Measurements from ENCODE around the gene RBM7.

RBM7 gene

GRCh38 chr11:114448749-114449482 is 48.5 kb downstream of the RBM7 start:
- ATAC-seq (ENCODE audit: low read depth) (no peak), DNase-seq (ENCODE audit: low spot score) (no peak)
- Histone ChIP-seq H3K27ac (ENCODE audit: poor library complexity, severe bottlenecking) (no peak overlapping the region), H3K9me3 (ENCODE audit: severe bottlenecking) (no peaks in the 10 kb centered on the region), H3K36me3 (ENCODE audit: low read depth) (peaks cover 80% of the 10 kb centered on the region), H3K27me3 (ENCODE audit: insufficient read depth, poor library complexity, severe bottlenecking) (no peaks in the 10 kb centered on the region), H3K4me1 (ENCODE audit: insufficient read depth, poor library complexity, severe bottlenecking) (no peaks in the 10 kb centered on the region), H3K4me3 (ENCODE audit: severe bottlenecking) (no peak overlapping the region)
- no peak for TF ChIP-seq CTCF (IDR thresholded peaks at IDR 0.05; ENCODE audit: poor library complexity, severe bottlenecking)

DNA sequence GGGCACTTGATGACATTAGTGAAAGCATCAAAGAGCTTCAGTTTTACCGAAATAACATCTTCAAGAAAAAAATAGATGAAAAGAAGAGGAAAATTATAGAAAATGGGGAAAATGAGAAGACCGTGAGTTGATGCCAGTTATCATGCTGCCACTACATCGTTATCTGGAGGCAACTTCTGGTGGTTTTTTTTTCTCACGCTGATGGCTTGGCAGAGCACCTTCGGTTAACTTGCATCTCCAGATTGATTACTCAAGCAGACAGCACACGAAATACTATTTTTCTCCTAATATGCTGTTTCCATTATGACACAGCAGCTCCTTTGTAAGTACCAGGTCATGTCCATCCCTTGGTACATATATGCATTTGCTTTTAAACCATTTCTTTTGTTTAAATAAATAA is 49.4 kb downstream of the RBM7 start:
- H3K27ac ChIP-seq (ENCODE audit: poor library complexity, severe bottlenecking): no peak overlapping the region
- no peak overlapping the region for H3K4me3 ChIP-seq (ENCODE audit: severe bottlenecking)
- no peak for DNase-seq (ENCODE audit: low spot score)
- no peaks in the 10 kb centered on the region for H3K27me3 ChIP-seq (ENCODE audit: insufficient read depth, poor library complexity, severe bottlenecking)
- no peaks in the 10 kb centered on the region for H3K4me1 ChIP-seq (ENCODE audit: insufficient read depth, poor library complexity, severe bottlenecking)
- no peak for TF ChIP-seq CTCF (IDR thresholded peaks at IDR 0.05; ENCODE audit: poor library complexity, severe bottlenecking)
- peaks cover 71% of the 10 kb centered on the region for H3K36me3 ChIP-seq (ENCODE audit: low read depth)
- H3K9me3 ChIP-seq (ENCODE audit: severe bottlenecking): no peaks in the 10 kb centered on the region
- ATAC-seq (ENCODE audit: low read depth): no peak

- DNase-seq (ENCODE audit: low spot score) (no peak), ATAC-seq (ENCODE audit: low read depth) (no peak)
- Histone ChIP-seq H3K9me3 (ENCODE audit: severe bottlenecking) (no peaks in the 10 kb centered on the region), H3K4me1 (ENCODE audit: insufficient read depth, poor library complexity, severe bottlenecking) (no peaks in the 10 kb centered on the region), H3K27ac (ENCODE audit: poor library complexity, severe bottlenecking) (no peak overlapping the region), H3K27me3 (ENCODE audit: insufficient read depth, poor library complexity, severe bottlenecking) (no peaks in the 10 kb centered on the region), H3K4me3 (ENCODE audit: severe bottlenecking) (no peak overlapping the region), H3K36me3 (ENCODE audit: low read depth) (peaks cover 53% of the 10 kb centered on the region)
- no peak for TF ChIP-seq CTCF (IDR thresholded peaks at IDR 0.05; ENCODE audit: poor library complexity, severe bottlenecking)
Measured at GRCh38 chr11:114452399-114452798, 51.9 kb downstream of the RBM7 start.
